ENCODE results near the gene SAMD11. TPM values are rescaled to one million over a fixed set of nuclear protein-coding genes. Genes with fewer than 3 reads are reported as not detected.

Gene SAMD11
- total RNA-seq, 1 experiment from 2014 or later, result 13.5 TPM

DNA sequence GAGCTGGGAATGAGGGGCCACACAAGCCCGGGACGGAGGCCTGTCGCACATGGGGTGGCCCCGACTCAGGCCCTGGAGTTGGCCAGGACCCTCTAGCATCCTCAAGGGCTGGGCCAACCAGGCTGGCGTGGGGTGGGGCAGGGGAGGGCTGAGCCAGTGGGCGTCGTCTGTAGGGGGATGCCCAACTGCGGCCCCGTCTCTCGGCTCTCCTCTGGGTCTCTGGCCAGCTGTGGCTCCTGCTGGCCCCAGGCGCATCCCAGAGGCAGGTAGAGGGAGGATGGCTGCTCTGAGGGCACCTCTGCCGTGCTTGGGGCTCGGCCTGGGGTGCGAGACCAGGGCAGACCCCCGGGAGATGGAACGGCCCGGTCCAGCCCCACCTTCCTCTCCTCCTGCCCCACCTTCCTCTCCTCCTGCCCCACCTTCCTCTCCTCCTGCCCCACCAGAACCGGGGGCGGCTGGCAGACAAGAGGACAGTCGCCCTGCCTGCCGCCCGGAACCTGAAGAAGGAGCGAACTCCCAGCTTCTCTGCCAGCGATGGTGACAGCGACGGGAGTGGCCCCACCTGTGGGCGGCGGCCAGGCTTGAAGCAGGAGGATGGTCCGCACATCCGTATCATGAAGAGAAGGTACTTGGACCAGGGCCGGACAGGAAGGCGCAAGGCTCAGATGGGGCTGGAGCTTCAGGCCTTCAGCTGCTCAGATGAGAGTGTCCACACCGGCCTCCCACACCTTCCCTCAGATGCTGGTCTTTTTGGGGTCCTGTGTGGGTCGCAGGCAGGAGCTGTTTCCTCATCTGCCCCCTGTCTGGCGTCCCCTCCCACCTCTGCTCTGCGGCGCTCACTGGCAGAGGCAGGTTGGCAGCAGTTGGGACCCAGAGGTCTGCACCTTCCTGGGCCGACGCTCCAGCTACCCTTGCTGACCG is 6.2 kb downstream of the SAMD11 start:
- H3K14ac ChIP-seq (ENCODE audit: insufficient read depth, low read length), result no peak overlapping the region; the same call in 1 of the 2 replicates
- peaks cover 0 to 3% (median 2%) of the 10 kb centered on the region in 3 experiments; a peak in 3 of 7 replicates for H3K36me3 Mint-ChIP-seq (ENCODE audit: insufficient read depth in 1 of 3, low read depth in 3 of 3)
- H3K4ac ChIP-seq (ENCODE audit: low read depth, low read length), result no peak overlapping the region
- H3K4me2 ChIP-seq (ENCODE audit: insufficient read depth, insufficient read length, low read length), result no peak overlapping the region
- H3T11ph ChIP-seq (ENCODE audit: low read length), result no peak overlapping the region
- peaks cover 90% of the 10 kb centered on the region for H3K27me3 Mint-ChIP-seq (ENCODE audit: low read depth)
- H3K4me1 ChIP-seq (ENCODE audit: insufficient read depth, low read length), result no peaks in the 10 kb centered on the region
- peaks cover 2% of the 10 kb centered on the region for H3K23me2 ChIP-seq (ENCODE audit: insufficient read length, low read depth, low read length, poor library complexity, severe bottlenecking)
- no peak overlapping the region for H3K56ac ChIP-seq (ENCODE audit: insufficient read length, low read depth, low read length)
- H3K27me3 ChIP-seq (ENCODE audit: insufficient read depth, low read length), result peaks cover 72% of the 10 kb centered on the region
- no peaks in the 10 kb centered on the region for H3K79me2 ChIP-seq (ENCODE audit: insufficient read depth, low read length)
- H3K27ac Mint-ChIP-seq, result no peak overlapping the region
- no peak for DNase-seq
- no peak overlapping the region for H2BK20ac ChIP-seq (ENCODE audit: low read depth, low read length, poor library complexity, severe bottlenecking)
- no peak overlapping the region for H2AFZ ChIP-seq (ENCODE audit: low read length)
- no peak overlapping the region for H3K4me3 Mint-ChIP-seq
- H2BK12ac ChIP-seq (ENCODE audit: insufficient read length, low read depth, low read length), result no peak overlapping the region
- no peak overlapping the region for H3K27ac ChIP-seq (ENCODE audit: insufficient read length, low read depth, low read length)
- H3K18ac ChIP-seq (ENCODE audit: insufficient read length, low read depth, low read length), result no peak overlapping the region
- no peak overlapping the region for H3K23ac ChIP-seq (ENCODE audit: insufficient read length, low read depth, low read length)
- no peak overlapping the region for H2BK5ac ChIP-seq (ENCODE audit: insufficient read length, low read length)
- H2BK120ac ChIP-seq (ENCODE audit: low read depth, low read length, poor library complexity, severe bottlenecking), result no peak overlapping the region
- no peaks in the 10 kb centered on the region for H3K9me3 ChIP-seq (ENCODE audit: control insufficient read depth, low read depth, low read length)
- no peak overlapping the region for H4K5ac ChIP-seq (ENCODE audit: insufficient read length, low read depth, low read length)
- no peak overlapping the region for H4K8ac ChIP-seq (replicated peaks; ENCODE audit: insufficient read length, low read depth, low read length)
- H4K91ac ChIP-seq (ENCODE audit: insufficient read length, low read depth, low read length), result no peak overlapping the region
- no CpG with 5 or more reads among the region's 40 CpGs for WGBS (ENCODE audit: extremely low coverage, insufficient read length, low lambda C conversion rate)
- no peak overlapping the region for H2BK15ac ChIP-seq (ENCODE audit: low read depth, low read length)
- TF ChIP-seq, protein P1, sequence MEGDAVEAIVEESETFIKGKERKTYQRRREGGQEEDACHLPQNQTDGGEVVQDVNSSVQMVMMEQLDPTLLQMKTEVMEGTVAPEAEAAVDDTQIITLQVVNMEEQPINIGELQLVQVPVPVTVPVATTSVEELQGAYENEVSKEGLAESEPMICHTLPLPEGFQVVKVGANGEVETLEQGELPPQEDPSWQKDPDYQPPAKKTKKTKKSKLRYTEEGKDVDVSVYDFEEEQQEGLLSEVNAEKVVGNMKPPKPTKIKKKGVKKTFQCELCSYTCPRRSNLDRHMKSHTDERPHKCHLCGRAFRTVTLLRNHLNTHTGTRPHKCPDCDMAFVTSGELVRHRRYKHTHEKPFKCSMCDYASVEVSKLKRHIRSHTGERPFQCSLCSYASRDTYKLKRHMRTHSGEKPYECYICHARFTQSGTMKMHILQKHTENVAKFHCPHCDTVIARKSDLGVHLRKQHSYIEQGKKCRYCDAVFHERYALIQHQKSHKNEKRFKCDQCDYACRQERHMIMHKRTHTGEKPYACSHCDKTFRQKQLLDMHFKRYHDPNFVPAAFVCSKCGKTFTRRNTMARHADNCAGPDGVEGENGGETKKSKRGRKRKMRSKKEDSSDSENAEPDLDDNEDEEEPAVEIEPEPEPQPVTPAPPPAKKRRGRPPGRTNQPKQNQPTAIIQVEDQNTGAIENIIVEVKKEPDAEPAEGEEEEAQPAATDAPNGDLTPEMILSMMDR (conservative IDR thresholded peaks at IDR 0.05), result no peak
- H3K4me1 Mint-ChIP-seq, result peaks cover 10 to 31% of the 10 kb centered on the region in 2 experiments
- H3K79me1 ChIP-seq (ENCODE audit: insufficient read depth, low read depth, low read length, poor library complexity, severe bottlenecking), result no peaks in the 10 kb centered on the region
- peaks cover 10% of the 10 kb centered on the region for H4K20me1 ChIP-seq (ENCODE audit: control insufficient read depth, insufficient read depth, insufficient read length)
- H2AK5ac ChIP-seq (ENCODE audit: insufficient read length, low read length), result no peak overlapping the region
- no peak overlapping the region for H3K9ac ChIP-seq (ENCODE audit: extremely low read depth, insufficient read length, low read length)
- peaks cover 0 to 4% of the 10 kb centered on the region in 2 experiments; a peak in 1 of 5 replicates for H3K9me3 Mint-ChIP-seq

Data from H9 (cell line).